H1 (cell line): Measurements from ENCODE around the gene CALY.

Experiments used
- TF ChIP-seq, protein P1 (sequence below), 3 experiments: IDR thresholded peaks; 1 replicate in 2 of 3; 2 replicates in 1 of 3; pipeline versions ENCODE4 v1.5.1 to v1.6.1; 2011; ENCODE audit warnings: low read length in 3 of 3, mild to moderate bottlenecking in 3 of 3, inconsistent platforms in 2 of 3, low read depth in 1 of 3, moderate library complexity in 1 of 3; ENCODE audit not compliant: insufficient read depth in 1 of 3; ENCODE audit errors: control extremely low read depth in 1 of 3
- TF ChIP-seq, protein P2 (sequence below): IDR thresholded peaks from 2 replicates; pipeline ENCODE4 v1.6.1; 2012; ENCODE audit warnings: inconsistent platforms
- TF ChIP-seq, protein P3 (sequence below): IDR thresholded peaks from 2 replicates; pipeline ENCODE4 v1.6.1; 2011; ENCODE audit warnings: low read length, improper control_type of control experiment

DNA sequence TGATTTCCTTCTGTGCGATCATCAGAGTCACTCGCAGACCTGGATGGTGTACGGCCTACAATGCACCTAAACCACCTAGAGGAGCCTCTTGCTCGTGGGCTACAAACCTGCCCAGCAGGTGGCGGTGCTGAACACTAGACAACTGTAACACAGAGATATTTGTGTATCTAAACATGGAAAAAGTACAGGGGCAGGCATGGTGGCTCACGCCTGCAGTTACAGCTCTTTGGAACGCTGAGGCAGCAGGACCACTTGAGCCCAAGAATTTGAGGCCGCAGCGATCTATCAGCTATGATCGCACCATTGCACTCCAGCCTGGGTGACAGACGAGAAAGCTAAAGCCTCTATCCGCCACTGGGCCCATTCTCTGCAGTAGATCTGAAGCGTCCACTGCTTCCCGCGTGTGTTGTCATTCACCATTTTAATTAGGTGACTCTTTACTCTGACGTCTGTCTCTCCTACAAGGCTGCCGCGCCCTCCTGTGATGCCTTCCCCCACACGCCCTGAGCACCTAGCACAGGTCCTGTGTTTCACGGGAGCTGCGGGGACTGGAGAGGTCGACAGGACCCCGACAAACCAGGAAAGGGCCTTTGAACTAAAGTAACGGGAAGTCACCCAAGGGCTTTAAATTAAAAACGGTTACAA is 28.8 kb downstream of the CALY start:
- TF ChIP-seq, protein P1, sequence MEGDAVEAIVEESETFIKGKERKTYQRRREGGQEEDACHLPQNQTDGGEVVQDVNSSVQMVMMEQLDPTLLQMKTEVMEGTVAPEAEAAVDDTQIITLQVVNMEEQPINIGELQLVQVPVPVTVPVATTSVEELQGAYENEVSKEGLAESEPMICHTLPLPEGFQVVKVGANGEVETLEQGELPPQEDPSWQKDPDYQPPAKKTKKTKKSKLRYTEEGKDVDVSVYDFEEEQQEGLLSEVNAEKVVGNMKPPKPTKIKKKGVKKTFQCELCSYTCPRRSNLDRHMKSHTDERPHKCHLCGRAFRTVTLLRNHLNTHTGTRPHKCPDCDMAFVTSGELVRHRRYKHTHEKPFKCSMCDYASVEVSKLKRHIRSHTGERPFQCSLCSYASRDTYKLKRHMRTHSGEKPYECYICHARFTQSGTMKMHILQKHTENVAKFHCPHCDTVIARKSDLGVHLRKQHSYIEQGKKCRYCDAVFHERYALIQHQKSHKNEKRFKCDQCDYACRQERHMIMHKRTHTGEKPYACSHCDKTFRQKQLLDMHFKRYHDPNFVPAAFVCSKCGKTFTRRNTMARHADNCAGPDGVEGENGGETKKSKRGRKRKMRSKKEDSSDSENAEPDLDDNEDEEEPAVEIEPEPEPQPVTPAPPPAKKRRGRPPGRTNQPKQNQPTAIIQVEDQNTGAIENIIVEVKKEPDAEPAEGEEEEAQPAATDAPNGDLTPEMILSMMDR (IDR thresholded peaks at IDR 0.05; ENCODE audit: control extremely low read depth in 1 of 3, insufficient read depth in 1 of 3, low read depth in 1 of 3, low read length in 3 of 3), result peak; percentile 72 to 74 (median 73)
- TF ChIP-seq, protein P2, sequence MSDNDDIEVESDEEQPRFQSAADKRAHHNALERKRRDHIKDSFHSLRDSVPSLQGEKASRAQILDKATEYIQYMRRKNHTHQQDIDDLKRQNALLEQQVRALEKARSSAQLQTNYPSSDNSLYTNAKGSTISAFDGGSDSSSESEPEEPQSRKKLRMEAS, result no peak
- TF ChIP-seq, protein P3, sequence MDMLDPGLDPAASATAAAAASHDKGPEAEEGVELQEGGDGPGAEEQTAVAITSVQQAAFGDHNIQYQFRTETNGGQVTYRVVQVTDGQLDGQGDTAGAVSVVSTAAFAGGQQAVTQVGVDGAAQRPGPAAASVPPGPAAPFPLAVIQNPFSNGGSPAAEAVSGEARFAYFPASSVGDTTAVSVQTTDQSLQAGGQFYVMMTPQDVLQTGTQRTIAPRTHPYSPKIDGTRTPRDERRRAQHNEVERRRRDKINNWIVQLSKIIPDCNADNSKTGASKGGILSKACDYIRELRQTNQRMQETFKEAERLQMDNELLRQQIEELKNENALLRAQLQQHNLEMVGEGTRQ, result no peak
